K562 (cell line): ENCODE data around the gene TTC16. TPM values are rescaled to one million over a fixed set of nuclear protein-coding genes. Genes with fewer than 3 reads are reported as not detected.

Experiments used
- ATAC-seq: fragments of 200-7000 bp; cut with Tn5 transposase; 3 replicates; pipeline ENCODE4 v1.9.1; 2020; ENCODE audit warnings: moderate library complexity
- BruUV-seq: library from RNA; stranded (reverse); fragments of 400-500 nt; replicated peaks from 2 replicates; lab custom pipeline; 2021; lab: Mats Ljungman, UMichigan
- CTCF ChIA-PET: fragments of 300-600 bp; formaldehyde crosslinking; extraction: SDS; loops from one replicate; lab custom pipeline; 2021; ENCODE audit warnings: low intra/inter-chr PET ratio; lab: Yijun Ruan, JAX
- POLR2A ChIA-PET: fragments of 300-600, 350-650 bp; sonication (Branson Sonifier 250); formaldehyde crosslinking; extraction: SDS; loops from one replicate; lab custom pipeline; 2021; ENCODE audit warnings: antibody characterized with exemption, inconsistent platforms; lab: Yijun Ruan, JAX
- DNase-seq, 4 experiments: peaks; one replicate each; pipeline versions ENCODE4 v3.0.0 to v3.0.0-alpha.2; 2011 to 2018; ENCODE audit warnings: low spot score in 3 of 4, mixed read lengths in 3 of 4; ENCODE audit errors: extremely low read depth in 1 of 4
- FAIRE-seq: peaks from 2 replicates; lab custom pipeline; 2011; peaks lifted over from hg19 to GRCh38; lab: Jason Lieb, UNC
- H2AFZ ChIP-seq: 2 replicates; pipeline ENCODE4 v1.6.0; 2011; ENCODE audit warnings: low read depth, low read length, control low read depth, inconsistent platforms
- H3K27ac ChIP-seq: fragments of 200-600 bp; 3 replicates; pipeline ENCODE4 v1.8.0; 2011; ENCODE audit warnings: low read depth, mild to moderate bottlenecking, control low read depth, inconsistent platforms, low read length, moderate library complexity, mixed read lengths; ENCODE audit errors: extremely low read depth
- H3K27me3 ChIP-seq, 2 experiments: fragments of 300-600 bp in 1 of 2; 2 replicates in 1 of 2; 3 replicates in 1 of 2; pipeline versions ENCODE4 v1.6.0 to v1.8.0; 2011; ENCODE audit warnings: inconsistent platforms in 2 of 2, low read length in 2 of 2, mild to moderate bottlenecking in 1 of 2, mixed read lengths in 1 of 2, moderate library complexity in 1 of 2; ENCODE audit not compliant: control insufficient read depth in 2 of 2, insufficient read depth in 2 of 2
- H3K36me3 ChIP-seq: fragments of 300-600 bp; 3 replicates; pipeline ENCODE4 v1.8.0; 2011; ENCODE audit warnings: mild to moderate bottlenecking, low read length, inconsistent platforms; ENCODE audit not compliant: control insufficient read depth, insufficient read depth
- H3K4me1 ChIP-seq, 2 experiments: fragments of 200-600 bp in 1 of 2; replicated peaks in 1 of 2; 2 replicates in 1 of 2; 3 replicates in 1 of 2; pipeline versions ENCODE4 v1.5.1 to v1.8.0; 2011; ENCODE audit warnings: inconsistent platforms in 2 of 2, low read length in 2 of 2, mild to moderate bottlenecking in 1 of 2, mixed read lengths in 1 of 2, moderate library complexity in 1 of 2; ENCODE audit not compliant: control insufficient read depth in 2 of 2, insufficient read depth in 2 of 2
- H3K4me2 ChIP-seq: 2 replicates; pipeline ENCODE4 v1.6.1; 2011; ENCODE audit warnings: low read length, control low read depth, inconsistent platforms, mixed read lengths; ENCODE audit not compliant: insufficient read depth
- H3K4me3 ChIP-seq: fragments of 200-600 bp; sonication (generic), shearing (Covaris generic); 2 replicates; pipeline ENCODE4 v1.5.1; 2016; ENCODE audit warnings: control low read depth, inconsistent platforms
- H3K79me2 ChIP-seq: fragments of 200-600 bp; 3 replicates; pipeline ENCODE4 v1.8.0; 2011; ENCODE audit warnings: low read length, inconsistent platforms; ENCODE audit not compliant: control insufficient read depth, insufficient read depth
- H3K9ac ChIP-seq, 2 experiments: 2 replicates each; pipeline versions ENCODE4 v1.6.0 to v1.6.1; 2011; ENCODE audit warnings: low read depth in 2 of 2, low read length in 2 of 2, control low read depth in 1 of 2, inconsistent platforms in 1 of 2, mild to moderate bottlenecking in 1 of 2, mixed read lengths in 1 of 2; ENCODE audit not compliant: insufficient read depth in 1 of 2
- H3K9me1 ChIP-seq: one replicate; pipeline ENCODE4 v1.6.0; 2011; ENCODE audit warnings: inconsistent platforms, mild to moderate bottlenecking, low read length, moderate library complexity; ENCODE audit not compliant: control insufficient read depth, insufficient read depth
- H3K9me3 ChIP-seq: replicated peaks from 2 replicates; pipeline ENCODE4 v1.5.1; 2011; ENCODE audit warnings: low read depth, low read length, inconsistent platforms; ENCODE audit not compliant: control insufficient read depth, insufficient read depth
- H4K20me1 ChIP-seq: replicated peaks from 2 replicates; pipeline ENCODE4 v1.6.1; 2011; ENCODE audit warnings: low read length, inconsistent platforms, mixed read lengths; ENCODE audit not compliant: control insufficient read depth, insufficient read depth
- ELF1 ChIP-seq: fragments of 200-800 bp; sonication (Bioruptor generic); IDR thresholded peaks from 2 replicates; pipeline ENCODE4 v1.6.1; 2016; ENCODE audit warnings: missing genetic modification characterization, missing compliant biosample characterization
- MED1 ChIP-seq: sonication (generic); formaldehyde crosslinking; IDR thresholded peaks from 2 replicates; pipeline ENCODE4 v1.8.1; 2023; ENCODE audit warnings: missing genetic modification reagents, borderline replicate concordance
- ZNF318 ChIP-seq, 2 experiments: fragments of 450-650 bp; IDR thresholded peaks; 2 replicates each; pipeline ENCODE4 v1.6.1; 2016; ENCODE audit warnings: mild to moderate bottlenecking in 2 of 2, borderline replicate concordance in 1 of 2, low read depth in 1 of 2, moderate library complexity in 1 of 2
- WGBS: fragments of 100-300 bp; shearing (Covaris generic); methylation state at CpG from one replicate; pipeline ENCODE4 v1.1.6; 2016; ENCODE audit warnings: low coverage, mixed read lengths; ENCODE audit not compliant: insufficient coverage; ENCODE audit errors: missing lambda C conversion rate; 5-methylcytosine and 5-hydroxymethylcytosine counted together
- in situ Hi-C: fragments of 300-500 bp; cut with MboI; formaldehyde crosslinking; loops from 4 replicates; pipeline ENCODE4 v1.15.0; 2018; ENCODE audit warnings: inconsistent platforms, mixed read lengths
- intact Hi-C: fragments of 100-400 bp; cut with micrococcal nuclease; formaldehyde crosslinking; loops from 2 replicates; pipeline ENCODE4 v1.14.2; 2022
- polyA plus RNA-seq, 8 experiments: library from polyadenylated mRNA; depleted of rRNA in 4 of 8; stranded (reverse) in 5 of 8; unstranded in 3 of 8; fragments of >200 nt; fragmentation: Nextera tagmentation in 2 of 8; fragmentation: Illumina TruSeq in 1 of 8; extraction: Ambion mirVana in 2 of 8; extraction: Trizol in 1 of 8; gene quantifications; 2 replicates each; pipeline versions ENCODE4 v1.2.1 to v1.2.3, GENCODE V29; 2011 to 2014; ENCODE audit warnings: inconsistent platforms in 1 of 8, missing spikeins in 1 of 8
- total RNA-seq, 7 experiments: library from RNA; depleted of rRNA in 6 of 7; stranded (reverse); fragments of >200 nt in 6 of 7; fragmentation: Illumina TruSeq in 2 of 7; extraction: Trizol in 2 of 7; gene quantifications; 2 replicates each; pipeline versions ENCODE4 v1.2.1 to v1.2.3, GENCODE V29; 2011 to 2021; ENCODE audit warnings: low replicate concordance in 1 of 7
- TF ChIP-seq, protein P1 (sequence below), 3 experiments: IDR thresholded peaks in 2 of 3; conservative IDR thresholded peaks in 1 of 3; 2 replicates each; pipeline ENCODE4 v1.5.1; 2011 to 2012; ENCODE audit warnings: low read length in 3 of 3, mild to moderate bottlenecking in 3 of 3, control low read depth in 2 of 3, improper control_type of control experiment in 1 of 3, inconsistent platforms in 1 of 3, low read depth in 1 of 3, mixed read lengths in 1 of 3, moderate library complexity in 1 of 3; ENCODE audit not compliant: insufficient read depth in 2 of 3

The TTC16 gene
- total and polyA plus RNA-seq, 9 of the 15 experiments (the other 6 are each of a cell fraction or from before 2014, with no cell fraction given) = 0.11 TPM; not detected in 8

DNA sequence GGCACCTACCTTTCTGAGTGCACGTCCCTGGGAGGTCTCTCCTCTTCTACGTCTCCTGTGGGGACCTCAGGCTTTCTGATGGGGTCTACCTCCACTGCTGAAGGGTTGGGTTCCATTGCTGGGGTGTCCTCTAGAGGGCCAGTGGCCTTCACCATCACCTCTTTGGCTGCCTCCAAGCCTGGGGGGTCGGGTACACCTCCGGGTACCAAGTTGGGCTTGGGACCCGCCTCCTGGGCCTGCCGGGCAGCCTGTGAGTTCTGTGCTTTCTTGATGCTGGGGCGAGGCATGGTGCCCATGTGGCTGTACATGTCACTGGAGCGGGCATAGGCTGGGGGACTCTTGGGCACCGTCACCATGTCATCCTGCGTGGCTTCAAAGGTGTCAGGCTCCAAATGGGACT lies 58.1 kb downstream of the TTC16 start:
- intact Hi-C loops = no loop called here
- no peaks in the 10 kb centered on the region for H3K9me3 ChIP-seq
- H3K4me3 ChIP-seq = no peak overlapping the region
- ChIA-PET CTCF (no interaction called here), POLR2A (no interaction called here)
- ATAC-seq = no peak
- peaks cover 35 to 43% of the 10 kb centered on the region in 2 experiments for H3K4me1 ChIP-seq
- H3K4me2 ChIP-seq = no peak overlapping the region
- no peak overlapping the region for H3K9ac ChIP-seq
- H4K20me1 ChIP-seq = no peaks in the 10 kb centered on the region
- H3K9me1 ChIP-seq = no peaks in the 10 kb centered on the region
- no peak for TF ChIP-seq ELF1 (tag)
- TF ChIP-seq, protein P1, sequence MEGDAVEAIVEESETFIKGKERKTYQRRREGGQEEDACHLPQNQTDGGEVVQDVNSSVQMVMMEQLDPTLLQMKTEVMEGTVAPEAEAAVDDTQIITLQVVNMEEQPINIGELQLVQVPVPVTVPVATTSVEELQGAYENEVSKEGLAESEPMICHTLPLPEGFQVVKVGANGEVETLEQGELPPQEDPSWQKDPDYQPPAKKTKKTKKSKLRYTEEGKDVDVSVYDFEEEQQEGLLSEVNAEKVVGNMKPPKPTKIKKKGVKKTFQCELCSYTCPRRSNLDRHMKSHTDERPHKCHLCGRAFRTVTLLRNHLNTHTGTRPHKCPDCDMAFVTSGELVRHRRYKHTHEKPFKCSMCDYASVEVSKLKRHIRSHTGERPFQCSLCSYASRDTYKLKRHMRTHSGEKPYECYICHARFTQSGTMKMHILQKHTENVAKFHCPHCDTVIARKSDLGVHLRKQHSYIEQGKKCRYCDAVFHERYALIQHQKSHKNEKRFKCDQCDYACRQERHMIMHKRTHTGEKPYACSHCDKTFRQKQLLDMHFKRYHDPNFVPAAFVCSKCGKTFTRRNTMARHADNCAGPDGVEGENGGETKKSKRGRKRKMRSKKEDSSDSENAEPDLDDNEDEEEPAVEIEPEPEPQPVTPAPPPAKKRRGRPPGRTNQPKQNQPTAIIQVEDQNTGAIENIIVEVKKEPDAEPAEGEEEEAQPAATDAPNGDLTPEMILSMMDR (IDR thresholded peaks at IDR 0.05 in 2 of 3, conservative IDR thresholded peaks at IDR 0.05 in 1 of 3; ENCODE audit: insufficient read depth in 2 of 3, low read depth in 1 of 3, low read length in 3 of 3) = 0 out of 6 replicates have a peak, but pooled peaks of 1 of the 3 experiments have one; percentile 2
- TF ChIP-seq ZNF318 (IDR thresholded peaks at IDR 0.05; ENCODE audit: borderline replicate concordance in 1 of 2, low read depth in 1 of 2) = no peak
- 0 out of 2 replicates have a peak, but pooled peaks have one; percentile 51 for TF ChIP-seq MED1 (CRISPR knock-in tag)
- no peak overlapping the region for H3K27ac ChIP-seq
- H2AFZ ChIP-seq = no peak overlapping the region
- no peaks in the 10 kb centered on the region for H3K27me3 ChIP-seq
- DNase-seq = no peak
- in situ Hi-C loops = loop anchor here (25.0 kb wide), 1 partner anchor 588 kb away; the partner anchor contains the start of gene URM1
- no peak for FAIRE-seq
- H3K79me2 ChIP-seq = no peaks in the 10 kb centered on the region
- no TSS peak for BruUV-seq
- H3K36me3 ChIP-seq = no peaks in the 10 kb centered on the region
- 68% methylated on average over 7 of the region's 10 CpGs for WGBS
